Kasumi-1 (cell line): ENCODE data around the gene FN3KRP.

ENCODE experiments used
- DNase-seq, 2 experiments: peaks; one replicate each; lab custom pipeline; 2025; lab: John Stamatoyannopoulos, UW

FN3KRP gene

GRCh38 chr17:82716203-82717010 lies at the start of gene FN3KRP:
FN3KRP (plus strand) TSS chr17:82716706; CDS start chr17:82716756, 50 bp downstream.
- DNase-seq: peak; percentile 95 to 96

- DNase-seq: no peak
These were observed 49.4 kb upstream of the FN3KRP start for GRCh38 chr17:82666931-82667667.

GRCh38 chr17:82667668-82668000 lies 48.9 kb upstream of the FN3KRP start:
- no peak for DNase-seq

GRCh38 chr17:82668024-82668630 lies 48.4 kb upstream of the FN3KRP start:
- DNase-seq: no peak

- peak; percentile 82 to 85 for DNase-seq
These were observed 47.8 kb upstream of the FN3KRP start for GRCh38 chr17:82668631-82669099.

- no peak for DNase-seq
These were observed 45.6 kb upstream of the FN3KRP start for GRCh38 chr17:82670661-82671450.

- DNase-seq: no peak
These were observed 41.6 kb upstream of the FN3KRP start for GRCh38 chr17:82674656-82675475.

GRCh38 chr17:82675476-82676245 lies 40.8 kb upstream of the FN3KRP start:
- no peak for DNase-seq

- DNase-seq: no peak
These were observed 39.1 kb upstream of the FN3KRP start for GRCh38 chr17:82677353-82677925.

GRCh38 chr17:82678265-82678891 lies 38.1 kb upstream of the FN3KRP start:
- DNase-seq: no peak

- DNase-seq: no peak
These were observed 36.7 kb upstream of the FN3KRP start for GRCh38 chr17:82679586-82680465.

GRCh38 chr17:82681547-82681946 lies 35.0 kb upstream of the FN3KRP start:
- no peak for DNase-seq

GRCh38 chr17:82683534-82683933 lies 33.0 kb upstream of the FN3KRP start:
- DNase-seq: no peak

GRCh38 chr17:82684228-82684841 lies 32.2 kb upstream of the FN3KRP start:
- no peak for DNase-seq

GRCh38 chr17:82685291-82685690 lies 31.2 kb upstream of the FN3KRP start:
- DNase-seq: no peak

GRCh38 chr17:82686366-82687324 lies 29.9 kb upstream of the FN3KRP start:
- DNase-seq: no peak

- no peak for DNase-seq
These were observed 29.1 kb upstream of the FN3KRP start for GRCh38 chr17:82687375-82687861.
